D721Med (cell line): ENCODE measurements around the gene OR2T1.
"Not testable (repeated sequence)": the region's sequence is repeated elsewhere in the genome, so short reads cannot be mapped to it uniquely, and the experiment has no call there.

Experiments used
- DNase-seq: peaks from one replicate; pipeline ENCODE4 v3.0.0; 2011; ENCODE audit warnings: low spot score; ENCODE audit not compliant: insufficient read length
- FAIRE-seq: peaks from 2 replicates; lab custom pipeline; 2011; peaks lifted over from hg19 to GRCh38; lab: Jason Lieb, UNC
- CTCF ChIP-seq: IDR thresholded peaks from 2 replicates; pipeline ENCODE4 v1.5.1; 2012; ENCODE audit warnings: mild to moderate bottlenecking, control low read depth; ENCODE audit not compliant: insufficient read depth; ENCODE audit errors: missing control alignments

The OR2T1 gene

GRCh38 chr1:248417854-248418253, 15.0 kb downstream of the OR2T1 start:
- no peak for DNase-seq
- no peak for FAIRE-seq
- TF ChIP-seq CTCF: no peak

- DNase-seq (no peak), FAIRE-seq (no peak)
- TF ChIP-seq CTCF: no peak
Observed at GRCh38 chr1:248421384-248421783, 18.5 kb downstream of the OR2T1 start.

GRCh38 chr1:248427526-248428191, 24.8 kb downstream of the OR2T1 start:
- not testable (repeated sequence) for FAIRE-seq, DNase-seq

GRCh38 chr1:248428192-248428533, 25.3 kb downstream of the OR2T1 start:
- not testable (repeated sequence) for FAIRE-seq

GRCh38 chr1:248431683-248432082, 28.8 kb downstream of the OR2T1 start:
- DNase-seq, FAIRE-seq: not testable (repeated sequence)

More at GRCh38 chr1:248428192-248428533, 25.3 kb downstream of the OR2T1 start:
- not testable (repeated sequence) for DNase-seq

GRCh38 chr1:248432201-248432600, 29.4 kb downstream of the OR2T1 start:
- not testable (repeated sequence) for FAIRE-seq, DNase-seq

- not testable (repeated sequence) for FAIRE-seq
Observed at GRCh38 chr1:248433811-248434415, 31.1 kb downstream of the OR2T1 start.

GRCh38 chr1:248434913-248435312, 32.1 kb downstream of the OR2T1 start:
- not testable (repeated sequence) for DNase-seq, FAIRE-seq

More at GRCh38 chr1:248433811-248434415, 31.1 kb downstream of the OR2T1 start:
- not testable (repeated sequence) for DNase-seq

- FAIRE-seq: not testable (repeated sequence)
Observed at GRCh38 chr1:248436303-248436702, 33.5 kb downstream of the OR2T1 start.

GRCh38 chr1:248438668-248439067, 35.8 kb downstream of the OR2T1 start:
- DNase-seq, FAIRE-seq: not testable (repeated sequence)

More at GRCh38 chr1:248436303-248436702, 33.5 kb downstream of the OR2T1 start:
- DNase-seq: not testable (repeated sequence)

- DNase-seq, FAIRE-seq: not testable (repeated sequence)
Observed at GRCh38 chr1:248439283-248439682, 36.4 kb downstream of the OR2T1 start.

GRCh38 chr1:248442500-248443277, 39.8 kb downstream of the OR2T1 start:
- not testable (repeated sequence) for FAIRE-seq, DNase-seq

- not testable (repeated sequence) for FAIRE-seq, DNase-seq
Observed at GRCh38 chr1:248444603-248445002, 41.8 kb downstream of the OR2T1 start.

GRCh38 chr1:248445399-248445798, 42.6 kb downstream of the OR2T1 start, which contains the start of gene OR2T2:
TSS of gene OR2T2 (plus strand) at chr1:248445637. CDS start at chr1:248452798, 7,161 bp downstream.
- DNase-seq, FAIRE-seq: not testable (repeated sequence)

GRCh38 chr1:248448409-248449074, 45.7 kb downstream of the OR2T1 start:
- not testable (repeated sequence) for FAIRE-seq, DNase-seq

- DNase-seq: not testable (repeated sequence)
- FAIRE-seq: peak; percentile 38
Observed at GRCh38 chr1:248449821-248450465, 47.1 kb downstream of the OR2T1 start.
